K562 (cell line): ENCODE data around the gene OXTR.

Experiments used
- ATF6 ChIP-seq: sonication (generic); formaldehyde crosslinking; IDR thresholded peaks from 2 replicates; pipeline ENCODE4 v1.4.0; 2020; ENCODE audit warnings: mild to moderate bottlenecking, missing genetic modification reagents
- CEBPB ChIP-seq: fragments of 450-650 bp; IDR thresholded peaks from 2 replicates; pipeline ENCODE4 v1.6.1; 2016; ENCODE audit warnings: missing genetic modification characterization, missing compliant biosample characterization
- CLOCK ChIP-seq: fragments of 250-450 bp; sonication (Bioruptor Pico); IDR thresholded peaks from 2 replicates; pipeline ENCODE4 v1.4.0; 2020; ENCODE audit warnings: mild to moderate bottlenecking, moderate library complexity, borderline replicate concordance
- FUS ChIP-seq: fragments of 200-400 bp; formaldehyde crosslinking; optimal IDR thresholded peaks from 2 replicates; pipeline ENCODE3; 2017; ENCODE audit warnings: low read depth, low read length
- HIVEP1 ChIP-seq: fragments of 250-450 bp; sonication (Bioruptor Pico); IDR thresholded peaks from 2 replicates; pipeline ENCODE4 v1.4.0; 2020; ENCODE audit warnings: mild to moderate bottlenecking
- MAX ChIP-seq: sonication (generic); formaldehyde crosslinking; IDR thresholded peaks from 2 replicates; pipeline ENCODE4 v1.9.0; 2022; ENCODE audit warnings: mild to moderate bottlenecking, missing genetic modification reagents
- NBN ChIP-seq: fragments of 450-650 bp; IDR thresholded peaks from 2 replicates; pipeline ENCODE4 v1.6.1; 2016; ENCODE audit warnings: low read depth, mild to moderate bottlenecking
- NR1H2 ChIP-seq: sonication (generic); formaldehyde crosslinking; IDR thresholded peaks from 2 replicates; pipeline ENCODE4 v1.4.0; 2020; ENCODE audit warnings: mild to moderate bottlenecking, missing genetic modification reagents
- POLR2A ChIP-seq: fragments of 450-650 bp; conservative IDR thresholded peaks from 2 replicates; pipeline ENCODE4 v1.6.1; 2016
- ZKSCAN3 ChIP-seq: fragments of 250-450 bp; sonication (Bioruptor Pico); IDR thresholded peaks from 2 replicates; pipeline ENCODE4 v1.4.0; 2020
- ZNF512 ChIP-seq: IDR thresholded peaks from 2 replicates; pipeline ENCODE4 v1.6.1; 2016; ENCODE audit warnings: missing genetic modification characterization, missing compliant biosample characterization
- TF ChIP-seq, protein P1 (sequence below), 3 experiments: IDR thresholded peaks in 2 of 3; conservative IDR thresholded peaks in 1 of 3; 2 replicates each; pipeline ENCODE4 v1.5.1; 2011 to 2012; ENCODE audit warnings: low read length in 3 of 3, mild to moderate bottlenecking in 3 of 3, control low read depth in 2 of 3, improper control_type of control experiment in 1 of 3, inconsistent platforms in 1 of 3, low read depth in 1 of 3, mixed read lengths in 1 of 3, moderate library complexity in 1 of 3; ENCODE audit not compliant: insufficient read depth in 2 of 3
- TF ChIP-seq, protein P2 (sequence below): sonication (generic); formaldehyde crosslinking; IDR thresholded peaks from 2 replicates; pipeline ENCODE4 v1.8.0; 2022; ENCODE audit warnings: mild to moderate bottlenecking, missing genetic modification reagents

- TF ChIP-seq FUS (no peak), CLOCK (CRISPR knock-in tag) (no peak), POLR2A (no peak), NR1H2 (CRISPR knock-in tag) (no peak), CEBPB (tag) (no peak), MAX (CRISPR knock-in tag) (no peak), NBN (no peak), ZNF512 (tag) (no peak), ZKSCAN3 (CRISPR knock-in tag) (no peak), HIVEP1 (CRISPR knock-in tag) (no peak), ATF6 (CRISPR knock-in tag) (no peak)
- TF ChIP-seq, protein P1, sequence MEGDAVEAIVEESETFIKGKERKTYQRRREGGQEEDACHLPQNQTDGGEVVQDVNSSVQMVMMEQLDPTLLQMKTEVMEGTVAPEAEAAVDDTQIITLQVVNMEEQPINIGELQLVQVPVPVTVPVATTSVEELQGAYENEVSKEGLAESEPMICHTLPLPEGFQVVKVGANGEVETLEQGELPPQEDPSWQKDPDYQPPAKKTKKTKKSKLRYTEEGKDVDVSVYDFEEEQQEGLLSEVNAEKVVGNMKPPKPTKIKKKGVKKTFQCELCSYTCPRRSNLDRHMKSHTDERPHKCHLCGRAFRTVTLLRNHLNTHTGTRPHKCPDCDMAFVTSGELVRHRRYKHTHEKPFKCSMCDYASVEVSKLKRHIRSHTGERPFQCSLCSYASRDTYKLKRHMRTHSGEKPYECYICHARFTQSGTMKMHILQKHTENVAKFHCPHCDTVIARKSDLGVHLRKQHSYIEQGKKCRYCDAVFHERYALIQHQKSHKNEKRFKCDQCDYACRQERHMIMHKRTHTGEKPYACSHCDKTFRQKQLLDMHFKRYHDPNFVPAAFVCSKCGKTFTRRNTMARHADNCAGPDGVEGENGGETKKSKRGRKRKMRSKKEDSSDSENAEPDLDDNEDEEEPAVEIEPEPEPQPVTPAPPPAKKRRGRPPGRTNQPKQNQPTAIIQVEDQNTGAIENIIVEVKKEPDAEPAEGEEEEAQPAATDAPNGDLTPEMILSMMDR (IDR thresholded peaks at IDR 0.05 in 2 of 3, conservative IDR thresholded peaks at IDR 0.05 in 1 of 3; ENCODE audit: insufficient read depth in 2 of 3, low read depth in 1 of 3, low read length in 3 of 3): no peak
- TF ChIP-seq, protein P2, sequence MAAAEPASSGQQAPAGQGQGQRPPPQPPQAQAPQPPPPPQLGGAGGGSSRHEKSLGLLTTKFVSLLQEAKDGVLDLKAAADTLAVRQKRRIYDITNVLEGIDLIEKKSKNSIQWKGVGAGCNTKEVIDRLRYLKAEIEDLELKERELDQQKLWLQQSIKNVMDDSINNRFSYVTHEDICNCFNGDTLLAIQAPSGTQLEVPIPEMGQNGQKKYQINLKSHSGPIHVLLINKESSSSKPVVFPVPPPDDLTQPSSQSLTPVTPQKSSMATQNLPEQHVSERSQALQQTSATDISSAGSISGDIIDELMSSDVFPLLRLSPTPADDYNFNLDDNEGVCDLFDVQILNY (CRISPR knock-in tag): no peak
These were observed 32.1 kb downstream of the OXTR start for GRCh38 chr3:8737301-8737700.
